GM12878 (cell line): ENCODE measurements around the gene RAD51B. TPM values are rescaled to one million over a fixed set of nuclear protein-coding genes. Genes with fewer than 3 reads are reported as not detected.

Experiments used
- ATF7 ChIP-seq: fragments of 450-650 bp; IDR thresholded peaks from 2 replicates; pipeline ENCODE4 v1.6.1; 2016; ENCODE audit warnings: low read depth, mild to moderate bottlenecking
- BACH1 ChIP-seq: fragments of 450-650 bp; IDR thresholded peaks from 2 replicates; pipeline ENCODE4 v1.6.1; 2017; ENCODE audit warnings: mild to moderate bottlenecking, borderline replicate concordance
- CBX3 ChIP-seq: fragments of 200-600 bp; sonication (generic); IDR thresholded peaks from 2 replicates; pipeline ENCODE4 v1.6.1; 2016; ENCODE audit warnings: low read depth, borderline replicate concordance
- EGR1 ChIP-seq, 2 experiments: IDR thresholded peaks; 1 replicate in 1 of 2; 2 replicates in 1 of 2; pipeline ENCODE4 v1.6.1; 2011 to 2012; ENCODE audit warnings: low read depth in 2 of 2, low read length in 2 of 2, borderline replicate concordance in 1 of 2, mild to moderate bottlenecking in 1 of 2, moderate library complexity in 1 of 2
- ESRRA ChIP-seq: IDR thresholded peaks from 2 replicates; pipeline ENCODE4 v1.6.1; 2012; ENCODE audit warnings: mild to moderate bottlenecking, low read length, improper control_type of control experiment
- EZH2 ChIP-seq: IDR thresholded peaks from 2 replicates; pipeline ENCODE4 v1.6.1; 2012; ENCODE audit warnings: low read depth, mild to moderate bottlenecking, control low read depth, inconsistent platforms, low read length, borderline replicate concordance; ENCODE audit not compliant: control insufficient read depth
- FOS ChIP-seq: IDR thresholded peaks from 3 replicates; pipeline ENCODE4 v1.6.1; 2011; ENCODE audit warnings: borderline replicate concordance; ENCODE audit not compliant: insufficient read length; ENCODE audit errors: extremely low read depth
- MYB ChIP-seq: fragments of 150-350 bp; IDR thresholded peaks from 2 replicates; pipeline ENCODE4 v1.6.1; 2014; ENCODE audit warnings: mild to moderate bottlenecking, low read depth, low read length, borderline replicate concordance
- NFXL1 ChIP-seq: fragments of 450-650 bp; IDR thresholded peaks from 2 replicates; pipeline ENCODE4 v1.6.1; 2017; ENCODE audit warnings: antibody characterized with exemption, mild to moderate bottlenecking, borderline replicate concordance
- NFYB ChIP-seq: IDR thresholded peaks from 2 replicates; pipeline ENCODE4 v1.6.1; 2011; ENCODE audit warnings: low read depth, mild to moderate bottlenecking, low read length, improper control_type of control experiment, moderate library complexity; ENCODE audit not compliant: insufficient read depth
- NR2F1 ChIP-seq: fragments of 450-650 bp; conservative IDR thresholded peaks from 2 replicates; pipeline ENCODE4 v1.6.1; 2017; ENCODE audit warnings: mild to moderate bottlenecking
- PAX5 ChIP-seq: IDR thresholded peaks from 2 replicates; pipeline ENCODE4 v1.6.1; 2011; ENCODE audit warnings: low read depth, low read length, borderline replicate concordance
- PML ChIP-seq: IDR thresholded peaks from 2 replicates; pipeline ENCODE4 v1.6.1; 2012; ENCODE audit warnings: low read length, inconsistent platforms
- RAD51 ChIP-seq: fragments of 450-650 bp; IDR thresholded peaks from 2 replicates; pipeline ENCODE4 v1.6.1; 2016; ENCODE audit warnings: moderate library complexity, mild to moderate bottlenecking, inconsistent platforms
- RB1 ChIP-seq: fragments of 450-650 bp; formaldehyde crosslinking; IDR thresholded peaks from 2 replicates; pipeline ENCODE4 v1.6.1; 2017; ENCODE audit warnings: mild to moderate bottlenecking, borderline replicate concordance
- SMAD5 ChIP-seq: IDR thresholded peaks from 2 replicates; pipeline ENCODE4 v1.6.1; 2016; ENCODE audit warnings: antibody characterized with exemption, low read depth
- SUPT20H ChIP-seq: IDR thresholded peaks from 2 replicates; pipeline ENCODE4 v1.6.1; 2011; ENCODE audit warnings: low read depth, mild to moderate bottlenecking, low read length, moderate library complexity, borderline replicate concordance; ENCODE audit not compliant: control insufficient read depth
- SUZ12 ChIP-seq: fragments of 200-600 bp; sonication (generic); IDR thresholded peaks from one replicate; pipeline ENCODE4 v1.6.1; 2018; ENCODE audit warnings: antibody characterized with exemption, mild to moderate bottlenecking; ENCODE audit not compliant: unreplicated experiment
- TCF12 ChIP-seq: IDR thresholded peaks from 2 replicates; pipeline ENCODE4 v1.6.1; 2011; ENCODE audit warnings: low read depth, mild to moderate bottlenecking, low read length
- YY1 ChIP-seq: IDR thresholded peaks from 2 replicates; pipeline ENCODE4 v1.6.1; 2011; ENCODE audit warnings: low read depth, mild to moderate bottlenecking, low read length
- polyA plus RNA-seq, 11 experiments: library from polyadenylated mRNA; depleted of rRNA in 4 of 11; unstranded in 6 of 11; stranded (reverse) in 5 of 11; fragments of >200 nt; fragmentation: Nextera tagmentation in 4 of 11; fragmentation: Illumina TruSeq in 1 of 11; extraction: Ambion mirVana in 4 of 11; extraction: Trizol in 1 of 11; gene quantifications; 1 replicate in 1 of 11; 2 replicates in 10 of 11; pipeline versions ENCODE4 v1.2.1 to v1.2.3, GENCODE V29; 2011 to 2016; ENCODE audit warnings: inconsistent platforms in 2 of 11, missing spikeins in 2 of 11, low read depth in 1 of 11
- total RNA-seq, 4 experiments: library from RNA; depleted of rRNA in 3 of 4; stranded (reverse); fragments of >200 nt in 3 of 4; fragmentation: Illumina TruSeq in 1 of 4; extraction: Trizol in 1 of 4; gene quantifications; 2 replicates each; pipeline versions ENCODE4 v1.2.1 to v1.2.3, GENCODE V29; 2013 to 2021
- TF ChIP-seq, protein P1 (sequence below): fragments of 450-650 bp; IDR thresholded peaks from 2 replicates; pipeline ENCODE4 v1.6.1; 2017; ENCODE audit warnings: mild to moderate bottlenecking, moderate library complexity
- TF ChIP-seq, protein P2 (sequence below): fragments of 450-650 bp; conservative IDR thresholded peaks from 2 replicates; pipeline ENCODE4 v1.6.1; 2017; ENCODE audit warnings: mild to moderate bottlenecking, moderate library complexity
- TF ChIP-seq, protein P3 (sequence below): fragments of 150-350 bp; IDR thresholded peaks from 2 replicates; pipeline ENCODE4 v1.6.1; 2014; ENCODE audit warnings: mild to moderate bottlenecking, low read depth, low read length

The RAD51B gene
- total and polyA plus RNA-seq, 10 of the 15 experiments (the other 5 are each of a cell fraction or from before 2014, with no cell fraction given), result 9.8 to 26.8 (median 21.3) TPM

DNA sequence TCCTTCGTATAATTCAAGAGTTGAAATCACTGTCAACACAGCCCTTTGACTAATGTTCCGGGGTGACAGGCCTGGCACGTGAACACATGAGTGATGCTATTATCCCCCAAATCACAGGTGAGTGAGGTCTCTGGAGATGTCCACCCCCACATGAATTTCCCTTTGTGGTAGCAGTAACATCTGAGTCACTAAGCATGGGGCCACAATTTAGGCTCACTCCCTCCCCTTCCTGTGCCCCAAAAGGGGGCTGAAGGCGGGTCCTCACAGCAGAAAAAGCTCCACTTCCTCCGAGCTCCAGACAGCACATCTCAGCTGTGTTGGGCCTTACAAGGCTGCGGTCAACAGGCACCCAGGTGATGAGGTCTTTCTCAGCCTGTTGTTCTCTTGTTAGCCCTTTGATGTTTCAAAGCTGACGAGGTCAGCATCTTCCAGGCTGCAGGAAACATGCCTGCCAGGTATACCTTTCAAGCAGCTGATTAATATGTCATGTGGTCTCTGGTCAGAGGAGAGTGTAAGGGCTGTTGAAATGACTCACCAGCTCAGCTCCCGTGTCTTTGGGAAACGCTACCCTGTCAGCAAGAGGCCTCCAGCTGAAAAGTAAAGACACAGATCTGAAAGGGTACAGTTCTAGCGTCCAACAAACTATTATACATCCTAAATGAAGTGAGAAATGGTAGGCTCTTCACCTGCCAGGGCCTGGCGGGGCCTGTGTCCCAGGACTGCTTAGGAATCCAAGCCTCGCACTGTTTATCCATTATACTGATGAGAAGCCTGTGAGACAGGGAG, 866.0 kb downstream of the RAD51B start (continued):
- TF ChIP-seq, protein P1, sequence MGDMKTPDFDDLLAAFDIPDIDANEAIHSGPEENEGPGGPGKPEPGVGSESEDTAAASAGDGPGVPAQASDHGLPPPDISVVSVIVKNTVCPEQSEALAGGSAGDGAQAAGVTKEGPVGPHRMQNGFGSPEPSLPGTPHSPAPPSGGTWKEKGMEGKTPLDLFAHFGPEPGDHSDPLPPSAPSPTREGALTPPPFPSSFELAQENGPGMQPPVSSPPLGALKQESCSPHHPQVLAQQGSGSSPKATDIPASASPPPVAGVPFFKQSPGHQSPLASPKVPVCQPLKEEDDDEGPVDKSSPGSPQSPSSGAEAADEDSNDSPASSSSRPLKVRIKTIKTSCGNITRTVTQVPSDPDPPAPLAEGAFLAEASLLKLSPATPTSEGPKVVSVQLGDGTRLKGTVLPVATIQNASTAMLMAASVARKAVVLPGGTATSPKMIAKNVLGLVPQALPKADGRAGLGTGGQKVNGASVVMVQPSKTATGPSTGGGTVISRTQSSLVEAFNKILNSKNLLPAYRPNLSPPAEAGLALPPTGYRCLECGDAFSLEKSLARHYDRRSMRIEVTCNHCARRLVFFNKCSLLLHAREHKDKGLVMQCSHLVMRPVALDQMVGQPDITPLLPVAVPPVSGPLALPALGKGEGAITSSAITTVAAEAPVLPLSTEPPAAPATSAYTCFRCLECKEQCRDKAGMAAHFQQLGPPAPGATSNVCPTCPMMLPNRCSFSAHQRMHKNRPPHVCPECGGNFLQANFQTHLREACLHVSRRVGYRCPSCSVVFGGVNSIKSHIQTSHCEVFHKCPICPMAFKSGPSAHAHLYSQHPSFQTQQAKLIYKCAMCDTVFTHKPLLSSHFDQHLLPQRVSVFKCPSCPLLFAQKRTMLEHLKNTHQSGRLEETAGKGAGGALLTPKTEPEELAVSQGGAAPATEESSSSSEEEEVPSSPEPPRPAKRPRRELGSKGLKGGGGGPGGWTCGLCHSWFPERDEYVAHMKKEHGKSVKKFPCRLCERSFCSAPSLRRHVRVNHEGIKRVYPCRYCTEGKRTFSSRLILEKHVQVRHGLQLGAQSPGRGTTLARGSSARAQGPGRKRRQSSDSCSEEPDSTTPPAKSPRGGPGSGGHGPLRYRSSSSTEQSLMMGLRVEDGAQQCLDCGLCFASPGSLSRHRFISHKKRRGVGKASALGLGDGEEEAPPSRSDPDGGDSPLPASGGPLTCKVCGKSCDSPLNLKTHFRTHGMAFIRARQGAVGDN, result peak; percentile 61
- TF ChIP-seq CBX3 (no peak), SUPT20H (no peak), NFXL1 (no peak), PML (peak; percentile 69; the same call in 1 of the 2 replicates), YY1 (peak; percentile 25; the same call in 1 of the 2 replicates), BACH1 (0 out of 2 replicates have a peak, but pooled peaks have one; percentile 16), PAX5 (peak; percentile 66), RB1 (no peak), SMAD5 (0 out of 2 replicates have a peak, but pooled peaks have one; percentile 19), SUZ12 (no peak), RAD51 (peak; percentile 91), ATF7 (peak; percentile 91), NR2F1 (peak; percentile 78), EGR1 (IDR thresholded peaks at IDR 0.05; ENCODE audit: borderline replicate concordance in 1 of 2, low read depth in 2 of 2, low read length in 2 of 2) (peak in 1 of 2 experiments; percentile 82; a peak in 1 of 3 replicates), ESRRA (no peak; the same call in 1 of the 2 replicates), FOS (no peak), NFYB (no peak), EZH2 (no peak), TCF12 (peak; percentile 85), MYB (peak; percentile 25; the same call in 1 of the 2 replicates)
- TF ChIP-seq, protein P2, sequence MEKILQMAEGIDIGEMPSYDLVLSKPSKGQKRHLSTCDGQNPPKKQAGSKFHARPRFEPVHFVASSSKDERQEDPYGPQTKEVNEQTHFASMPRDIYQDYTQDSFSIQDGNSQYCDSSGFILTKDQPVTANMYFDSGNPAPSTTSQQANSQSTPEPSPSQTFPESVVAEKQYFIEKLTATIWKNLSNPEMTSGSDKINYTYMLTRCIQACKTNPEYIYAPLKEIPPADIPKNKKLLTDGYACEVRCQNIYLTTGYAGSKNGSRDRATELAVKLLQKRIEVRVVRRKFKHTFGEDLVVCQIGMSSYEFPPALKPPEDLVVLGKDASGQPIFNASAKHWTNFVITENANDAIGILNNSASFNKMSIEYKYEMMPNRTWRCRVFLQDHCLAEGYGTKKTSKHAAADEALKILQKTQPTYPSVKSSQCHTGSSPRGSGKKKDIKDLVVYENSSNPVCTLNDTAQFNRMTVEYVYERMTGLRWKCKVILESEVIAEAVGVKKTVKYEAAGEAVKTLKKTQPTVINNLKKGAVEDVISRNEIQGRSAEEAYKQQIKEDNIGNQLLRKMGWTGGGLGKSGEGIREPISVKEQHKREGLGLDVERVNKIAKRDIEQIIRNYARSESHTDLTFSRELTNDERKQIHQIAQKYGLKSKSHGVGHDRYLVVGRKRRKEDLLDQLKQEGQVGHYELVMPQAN, result no peak; the same call in 1 of the 2 replicates
- TF ChIP-seq, protein P3, sequence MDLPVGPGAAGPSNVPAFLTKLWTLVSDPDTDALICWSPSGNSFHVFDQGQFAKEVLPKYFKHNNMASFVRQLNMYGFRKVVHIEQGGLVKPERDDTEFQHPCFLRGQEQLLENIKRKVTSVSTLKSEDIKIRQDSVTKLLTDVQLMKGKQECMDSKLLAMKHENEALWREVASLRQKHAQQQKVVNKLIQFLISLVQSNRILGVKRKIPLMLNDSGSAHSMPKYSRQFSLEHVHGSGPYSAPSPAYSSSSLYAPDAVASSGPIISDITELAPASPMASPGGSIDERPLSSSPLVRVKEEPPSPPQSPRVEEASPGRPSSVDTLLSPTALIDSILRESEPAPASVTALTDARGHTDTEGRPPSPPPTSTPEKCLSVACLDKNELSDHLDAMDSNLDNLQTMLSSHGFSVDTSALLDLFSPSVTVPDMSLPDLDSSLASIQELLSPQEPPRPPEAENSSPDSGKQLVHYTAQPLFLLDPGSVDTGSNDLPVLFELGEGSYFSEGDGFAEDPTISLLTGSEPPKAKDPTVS, result no peak
